CD4-positive, alpha-beta T cell treated with Interleukin-21 for 1 hour (primary cell): ENCODE results near the gene ATXN3L.

Experiments used
- DNase-seq: peaks from one replicate; pipeline ENCODE4 v3.0.0-alpha.2; 2020

ATXN3L gene

GRCh38 chrX:13319953-13320352 lies at the start of gene ATXN3L:
ATXN3L (minus strand) TSS chrX:13320053; CDS start chrX:13319934, 119 bp downstream.
- DNase-seq = no peak

- no peak for DNase-seq
These were observed 49.6 kb upstream of the ATXN3L start for GRCh38 chrX:13369256-13370030.

- DNase-seq = no peak
These were observed 48.1 kb upstream of the ATXN3L start for GRCh38 chrX:13367950-13368349.

GRCh38 chrX:13366698-13367097 lies 46.8 kb upstream of the ATXN3L start:
- no peak for DNase-seq

GRCh38 chrX:13365161-13365560 lies 45.3 kb upstream of the ATXN3L start:
- no peak for DNase-seq

GRCh38 chrX:13364230-13364857 lies 44.5 kb upstream of the ATXN3L start:
- no peak for DNase-seq

- no peak for DNase-seq
These were observed 40.3 kb upstream of the ATXN3L start for GRCh38 chrX:13360146-13360545.

GRCh38 chrX:13357925-13358324 lies 38.1 kb upstream of the ATXN3L start:
- no peak for DNase-seq

GRCh38 chrX:13346646-13347045 lies 26.8 kb upstream of the ATXN3L start:
- no peak for DNase-seq

- DNase-seq = no peak
These were observed 25.6 kb upstream of the ATXN3L start for GRCh38 chrX:13345438-13345837.

GRCh38 chrX:13345037-13345436 lies 25.2 kb upstream of the ATXN3L start:
- no peak for DNase-seq

- peak; percentile 2 for DNase-seq
These were observed 21.7 kb upstream of the ATXN3L start for GRCh38 chrX:13341491-13342101.

- DNase-seq = no peak
These were observed 20.4 kb upstream of the ATXN3L start for GRCh38 chrX:13340182-13340791.

GRCh38 chrX:13339607-13340006 lies 19.8 kb upstream of the ATXN3L start:
- no peak for DNase-seq

GRCh38 chrX:13338996-13339515 lies 19.2 kb upstream of the ATXN3L start:
- DNase-seq = no peak

- no peak for DNase-seq
These were observed 14.6 kb upstream of the ATXN3L start for GRCh38 chrX:13334491-13334890.

GRCh38 chrX:13330446-13330845 lies 10.6 kb upstream of the ATXN3L start:
- no peak for DNase-seq

- DNase-seq = no peak
These were observed 7.8 kb upstream of the ATXN3L start for GRCh38 chrX:13327666-13328065.

GRCh38 chrX:13323241-13323640 lies 3.4 kb upstream of the ATXN3L start:
- DNase-seq = no peak

- no peak for DNase-seq
These were observed 2.5 kb downstream of the ATXN3L start for GRCh38 chrX:13317366-13317765.

- no peak for DNase-seq
These were observed 8.3 kb downstream of the ATXN3L start for GRCh38 chrX:13311560-13311959.

GRCh38 chrX:13309631-13310030 lies 10.2 kb downstream of the ATXN3L start:
- DNase-seq = no peak

GRCh38 chrX:13307041-13307440 lies 12.8 kb downstream of the ATXN3L start:
- DNase-seq = no peak
